Forelimb muscle (tissue), 1 donor: ENCODE results near the gene FAT3. TPM values are rescaled to one million over a fixed set of nuclear protein-coding genes. Genes with fewer than 3 reads are reported as not detected.

Source experiments
- DNase-seq: peaks from one replicate; pipeline ENCODE4 v3.0.0-alpha.2; 2013; ENCODE audit warnings: low read depth
- polyA plus RNA-seq: library from polyadenylated mRNA; unstranded; fragments of 120-200 nt; gene quantifications from one replicate; pipeline ENCODE4 v1.2.1, GENCODE V29; 2013; ENCODE audit not compliant: insufficient read length

Gene FAT3
- polyA plus RNA-seq, 1 donor, result 1.8 TPM

DNA sequence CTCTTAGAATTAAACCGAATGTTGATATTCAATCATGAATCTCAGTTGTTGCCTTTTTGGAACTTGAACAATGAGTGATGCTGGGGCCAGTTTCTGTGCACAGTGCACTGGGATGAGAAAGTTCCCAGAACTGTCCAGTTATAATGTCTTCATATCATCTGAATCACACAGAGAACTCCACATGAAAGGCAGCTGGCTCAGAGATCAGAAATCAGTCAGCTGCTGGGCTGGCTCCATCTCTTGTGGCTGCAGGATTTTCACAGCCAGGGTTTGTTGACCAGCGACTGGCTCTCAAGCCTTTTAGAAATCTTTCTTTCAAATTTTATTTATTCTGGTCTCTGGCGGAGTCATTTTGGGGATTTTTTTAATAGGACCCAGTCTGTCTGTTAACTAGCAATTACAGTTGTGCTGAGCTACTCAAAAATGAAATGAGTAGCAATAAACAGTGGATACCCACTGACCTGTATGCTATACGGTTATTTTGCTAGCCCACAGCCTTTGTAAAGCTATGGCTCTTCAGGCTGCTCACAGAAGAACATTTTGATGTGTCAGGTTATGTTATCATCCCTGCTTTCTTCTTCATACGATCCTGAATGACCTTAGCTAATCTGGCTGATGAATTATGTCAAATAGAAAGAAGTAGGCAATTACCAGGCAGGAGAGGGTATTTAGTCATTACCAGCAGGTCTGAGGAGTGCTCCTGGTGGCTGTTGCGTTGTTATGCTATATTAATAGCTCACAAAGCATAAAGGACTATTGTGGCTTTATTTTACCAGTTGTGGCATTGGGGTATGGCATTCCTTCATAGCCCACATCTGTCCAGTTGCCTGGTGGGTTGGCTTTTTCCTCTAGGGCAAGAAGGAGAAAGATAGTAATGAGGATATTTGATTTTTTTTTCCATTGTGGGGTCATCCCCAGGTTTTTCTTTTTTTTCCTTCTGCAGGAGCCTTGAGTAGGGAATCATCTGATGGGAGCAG lies 3.6 kb downstream of the FAT3 start:
- no peak for DNase-seq

DNA sequence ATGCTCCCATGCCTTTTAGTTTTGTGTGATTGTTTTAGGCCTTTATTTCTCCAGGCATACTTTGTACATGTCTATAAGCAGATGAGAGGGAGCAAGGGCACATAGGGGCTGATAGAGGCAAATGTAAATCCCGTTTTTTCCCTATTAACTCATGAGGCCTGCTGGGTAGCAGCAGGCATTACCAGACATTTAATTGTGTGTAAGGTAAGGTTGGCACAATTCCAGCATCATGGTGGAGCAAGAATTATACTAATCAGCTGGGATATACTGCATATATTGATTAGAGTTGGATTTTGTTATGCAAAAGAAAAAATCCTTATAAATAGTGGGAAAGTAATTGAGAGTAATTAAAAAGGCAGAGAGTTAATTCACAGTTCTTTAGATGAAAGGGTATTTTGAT lies 12.2 kb downstream of the FAT3 start:
- DNase-seq, result no peak

DNA sequence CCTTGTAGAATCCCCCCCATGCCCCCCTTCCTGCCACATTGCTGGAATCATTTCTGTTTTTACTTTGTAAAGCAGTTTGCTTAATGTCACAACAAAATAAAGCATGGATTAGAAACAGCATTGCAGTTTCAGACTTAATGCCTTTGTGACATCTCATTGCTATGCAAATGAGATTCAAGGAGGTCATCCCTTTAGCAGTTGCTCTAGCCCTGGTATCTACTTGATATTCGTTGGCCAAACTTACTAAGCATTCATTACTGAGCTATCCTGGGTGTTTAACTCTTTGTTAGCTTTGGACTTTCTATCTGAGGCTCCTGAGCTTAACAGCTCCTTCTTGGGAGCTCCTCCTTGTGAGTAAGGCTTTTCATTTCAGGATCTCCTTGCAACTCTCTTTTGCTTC lies 16.3 kb downstream of the FAT3 start:
- no peak for DNase-seq

DNA sequence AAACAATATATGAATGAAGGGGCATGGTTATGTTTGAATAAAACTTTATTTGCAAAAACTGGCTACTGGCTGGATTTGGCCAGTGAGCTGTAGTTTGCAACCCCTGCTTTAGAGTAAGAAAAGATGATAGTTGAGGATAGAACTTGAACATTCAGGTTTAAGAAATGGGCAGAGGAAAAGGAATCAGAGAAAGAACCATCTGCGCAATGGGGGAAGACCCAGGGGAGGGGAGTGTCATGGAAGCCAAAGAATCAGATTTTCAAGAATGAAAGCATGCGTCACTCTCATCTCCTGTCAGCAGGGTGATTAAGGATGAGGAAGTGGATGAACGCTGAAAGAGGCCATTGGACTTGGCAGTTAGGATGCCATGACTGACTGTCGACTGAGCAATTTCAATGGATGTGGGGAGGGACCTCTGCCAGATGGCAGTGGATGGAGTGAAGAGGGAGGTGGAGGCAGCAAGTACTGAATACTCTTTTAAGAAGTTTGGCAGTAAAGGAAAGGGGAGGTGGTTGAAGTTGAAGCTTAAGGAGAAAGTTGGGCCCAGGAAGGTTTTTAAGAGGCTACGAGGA lies 21.2 kb downstream of the FAT3 start:
- no peak for DNase-seq

DNA sequence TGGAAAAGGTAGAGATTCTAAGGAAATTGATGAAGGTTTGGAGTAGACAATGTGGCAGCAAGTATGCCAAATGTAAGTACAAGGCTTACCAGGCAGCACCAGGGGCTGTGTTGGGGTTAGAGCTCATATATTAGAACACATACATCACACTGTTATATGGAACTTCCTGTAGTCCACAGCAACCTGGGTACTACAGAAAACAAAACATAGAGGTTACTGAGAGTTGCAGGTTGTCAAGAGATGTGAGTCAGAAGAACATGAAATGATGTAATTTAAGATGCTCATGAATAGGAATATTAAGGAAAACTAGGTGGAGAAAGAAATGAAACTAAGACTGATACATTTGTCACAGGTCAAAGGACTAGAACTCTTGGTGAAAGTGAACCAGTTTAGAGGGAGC lies 22.0 kb downstream of the FAT3 start:
- no peak for DNase-seq

DNA sequence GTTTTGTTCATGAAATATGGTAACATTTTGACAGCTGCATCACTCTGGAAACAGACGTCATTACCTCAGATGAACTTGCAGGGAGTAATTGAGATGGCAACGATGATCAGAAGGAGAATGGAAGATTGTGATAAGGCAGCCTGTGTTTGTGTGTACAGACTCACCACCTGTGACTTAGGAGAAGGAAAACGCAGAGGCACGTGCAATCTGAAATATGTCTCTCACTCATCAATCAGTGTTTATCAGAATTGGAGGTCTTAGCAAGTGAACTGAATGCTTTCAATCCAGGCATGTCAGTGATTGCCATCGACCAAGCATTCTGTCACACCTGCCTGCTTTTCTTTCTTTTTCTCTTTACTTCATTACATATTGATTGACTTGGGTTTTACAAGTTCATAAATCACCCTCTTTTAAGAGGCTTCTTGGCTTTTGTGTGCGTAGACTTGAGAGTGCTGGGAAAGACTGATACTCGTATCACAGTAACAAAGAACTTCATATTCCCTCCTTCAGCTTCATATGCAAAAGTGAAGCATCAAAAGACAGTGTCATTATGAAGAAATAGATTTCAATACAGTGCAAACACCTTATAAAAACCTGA lies 24.6 kb downstream of the FAT3 start:
- DNase-seq, result no peak

DNA sequence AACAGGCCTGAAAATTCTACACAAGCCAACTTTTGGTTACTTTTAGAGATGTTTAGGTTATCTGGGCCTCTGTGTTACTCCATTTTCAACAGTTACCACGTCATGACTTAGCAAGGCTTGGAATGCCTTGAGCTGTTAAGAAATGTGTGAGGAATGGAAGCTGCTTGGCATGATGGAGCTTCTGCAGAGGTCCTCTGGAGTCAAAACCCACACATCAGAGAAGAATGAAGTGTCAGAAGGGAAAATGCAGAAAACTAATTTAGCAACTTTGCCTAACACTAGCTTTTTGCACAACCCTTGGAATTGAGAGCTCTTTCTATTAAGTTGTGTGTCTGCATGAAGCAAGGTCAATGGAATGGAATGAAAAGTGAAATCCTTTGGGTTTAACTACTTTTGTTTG lies 27.4 kb downstream of the FAT3 start:
- DNase-seq, result no peak

DNA sequence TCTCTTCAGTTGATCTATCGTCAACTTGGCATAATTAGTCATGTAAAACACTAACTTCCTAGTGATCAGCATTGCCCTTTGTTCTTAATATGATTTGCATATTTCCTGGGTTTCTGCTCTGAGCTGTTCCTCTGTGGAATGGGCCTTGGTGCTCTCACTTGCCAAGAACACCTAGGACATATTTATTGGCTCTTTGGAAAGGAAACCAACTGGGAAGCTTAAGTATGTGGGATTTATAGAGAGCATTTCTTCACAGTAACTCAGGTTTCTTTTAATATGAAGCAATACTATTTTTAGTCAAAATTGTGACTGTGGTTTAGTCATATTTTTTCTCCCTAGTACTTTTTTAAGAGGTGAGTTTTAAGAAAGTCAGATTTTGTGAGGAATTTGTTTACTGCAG lies 28.8 kb downstream of the FAT3 start:
- DNase-seq, result no peak

DNA sequence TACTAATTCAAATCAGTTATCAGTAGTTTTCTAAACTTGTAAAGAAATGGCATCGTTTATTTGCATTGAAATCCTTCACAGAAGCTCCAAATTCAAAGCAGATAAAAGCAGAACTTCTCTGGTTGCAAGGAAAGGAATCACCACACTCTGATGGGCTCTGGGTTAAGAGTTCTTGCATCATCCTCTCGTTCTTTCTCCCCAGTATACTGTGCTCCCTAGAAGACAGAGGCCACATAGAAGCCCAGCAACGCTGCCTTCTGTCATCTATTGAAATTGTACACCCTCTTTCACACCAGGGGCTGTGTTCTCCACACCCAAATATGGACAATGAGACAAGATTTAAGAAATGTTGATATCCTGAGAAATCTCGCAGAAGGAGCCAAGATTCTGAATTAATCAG lies 29.3 kb downstream of the FAT3 start:
- no peak for DNase-seq

DNA sequence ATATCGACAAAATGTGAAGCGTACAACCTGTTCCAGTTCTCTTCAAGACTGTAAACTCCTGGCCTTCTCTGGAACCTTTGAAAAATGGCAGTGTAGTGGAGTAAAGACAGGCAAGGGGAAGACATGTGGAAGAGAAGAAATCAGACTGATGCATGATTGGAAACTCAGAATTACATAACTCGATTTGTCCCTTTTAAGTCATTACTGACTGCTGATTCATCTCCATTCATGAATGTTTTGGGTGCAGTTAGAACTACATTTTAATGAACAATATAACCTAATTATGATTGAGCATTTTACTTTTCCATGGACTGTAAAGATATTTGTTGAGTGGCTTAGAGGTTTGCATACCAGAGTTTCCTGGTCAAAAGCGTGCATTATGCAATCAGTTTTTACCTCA lies 32.9 kb downstream of the FAT3 start:
- no peak for DNase-seq

DNA sequence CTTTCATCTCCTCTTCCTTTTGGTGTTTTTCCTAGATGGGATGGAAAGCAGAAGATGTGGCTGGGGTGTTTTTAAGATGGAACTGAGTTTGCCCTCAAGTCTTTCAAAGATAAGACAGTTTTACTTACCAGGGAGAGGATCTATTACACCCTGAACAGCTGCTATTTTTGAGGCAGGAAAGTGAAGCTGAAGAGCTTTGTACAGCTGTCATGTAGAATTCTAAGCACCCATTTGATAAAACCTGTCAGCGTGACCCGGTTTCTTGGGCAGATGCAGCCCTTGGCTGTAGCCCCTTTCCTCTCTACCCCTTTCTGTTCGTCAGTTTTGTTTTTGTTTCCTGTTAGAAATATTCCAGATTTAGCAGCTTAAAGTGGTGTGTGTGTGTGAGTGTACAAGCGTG lies 35.2 kb downstream of the FAT3 start:
- no peak for DNase-seq

DNA sequence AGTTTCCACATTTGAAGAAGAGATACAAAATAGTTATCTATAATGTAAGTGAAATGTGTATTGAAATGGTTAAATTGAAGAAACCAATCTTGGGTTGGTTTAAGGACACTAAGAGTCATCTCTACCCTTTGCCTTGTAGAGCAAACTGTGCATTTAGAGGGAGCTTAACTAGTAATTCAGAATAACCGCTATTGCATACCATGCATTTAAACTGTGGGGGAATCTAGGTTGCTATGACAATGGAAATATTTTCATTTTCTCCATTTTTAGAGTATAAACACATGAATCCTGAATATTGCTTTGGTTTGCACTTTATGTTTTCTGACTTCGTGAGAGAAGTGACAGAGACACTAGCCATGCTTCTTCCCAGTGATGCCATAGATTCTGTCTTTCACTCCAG lies 39.7 kb downstream of the FAT3 start:
- DNase-seq, result no peak

DNA sequence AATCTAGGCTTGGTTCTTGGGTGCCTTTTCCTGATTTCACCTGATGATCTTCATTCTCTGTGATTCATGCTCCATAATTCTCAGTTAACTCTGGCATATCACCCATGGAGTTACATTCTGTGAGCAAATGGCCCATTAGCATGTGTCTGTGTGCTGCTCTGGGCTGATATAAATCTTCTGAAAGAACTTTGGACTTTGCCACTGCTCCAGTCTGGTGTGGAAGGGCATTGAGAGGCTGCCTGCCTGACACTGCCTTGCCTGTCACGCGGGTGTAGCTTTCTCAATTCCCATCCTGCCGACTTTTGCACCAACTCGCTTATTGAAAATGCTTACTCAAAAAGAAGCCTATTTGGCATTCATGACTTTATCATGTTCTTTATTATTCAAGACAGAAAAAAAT lies 42.2 kb downstream of the FAT3 start:
- no peak for DNase-seq

DNA sequence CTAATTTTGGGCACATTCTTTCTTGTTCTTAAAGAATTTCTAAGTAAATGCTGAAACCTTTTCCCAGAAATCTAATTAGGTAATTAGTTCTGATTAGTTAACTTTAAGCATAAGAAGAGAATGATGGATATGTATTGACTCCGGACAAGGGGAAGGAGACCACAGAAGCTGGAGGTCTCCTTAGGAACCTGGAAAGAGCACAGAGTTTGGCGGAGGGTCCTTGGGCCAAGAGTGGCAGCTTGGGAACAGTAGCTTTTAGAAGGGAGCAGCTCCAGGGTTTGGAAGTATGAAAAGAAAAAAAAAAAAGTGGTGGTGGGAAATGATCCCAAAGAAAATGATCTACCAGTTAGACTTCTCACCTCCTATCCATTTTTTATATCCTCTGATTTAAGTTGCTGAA lies 42.7 kb downstream of the FAT3 start:
- DNase-seq, result no peak

DNA sequence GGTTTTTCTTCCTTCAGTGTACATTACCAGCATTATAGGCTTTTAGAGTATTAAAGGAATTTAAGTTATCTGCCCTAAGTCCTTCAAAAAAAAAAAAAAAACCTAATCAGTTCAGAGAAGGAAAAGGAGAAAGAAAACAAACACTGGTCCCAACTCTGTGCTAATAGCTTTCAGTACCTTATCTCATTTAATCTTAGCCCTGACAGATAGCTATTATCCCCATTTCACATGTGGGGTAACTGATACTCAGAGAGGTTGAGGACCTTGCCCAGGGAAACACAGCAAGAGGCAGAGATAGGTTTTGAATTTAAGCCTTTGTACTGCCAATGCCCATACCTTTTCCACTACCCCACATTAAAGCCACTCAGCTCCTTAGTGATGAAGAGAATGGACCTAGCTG lies 43.4 kb downstream of the FAT3 start:
- DNase-seq, result no peak

DNA sequence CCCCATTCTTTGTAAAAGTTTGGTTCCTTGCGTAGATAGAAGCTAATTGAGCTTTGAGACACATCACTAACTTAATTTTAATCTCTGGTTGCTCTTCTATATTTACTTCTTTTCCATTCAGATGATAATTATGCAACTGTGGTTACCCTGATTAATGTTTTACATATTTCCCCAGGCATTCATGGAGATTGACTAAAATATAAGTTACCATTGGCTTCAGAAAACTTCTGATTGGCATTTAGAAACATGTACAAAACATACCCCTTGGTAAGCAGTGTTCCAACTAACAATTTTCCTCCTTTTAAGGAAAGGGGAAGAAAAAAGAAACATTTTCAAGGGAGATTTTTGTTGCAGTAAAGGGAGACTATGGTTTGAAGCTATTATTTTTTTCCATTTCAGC lies 43.9 kb downstream of the FAT3 start:
- no peak for DNase-seq

DNA sequence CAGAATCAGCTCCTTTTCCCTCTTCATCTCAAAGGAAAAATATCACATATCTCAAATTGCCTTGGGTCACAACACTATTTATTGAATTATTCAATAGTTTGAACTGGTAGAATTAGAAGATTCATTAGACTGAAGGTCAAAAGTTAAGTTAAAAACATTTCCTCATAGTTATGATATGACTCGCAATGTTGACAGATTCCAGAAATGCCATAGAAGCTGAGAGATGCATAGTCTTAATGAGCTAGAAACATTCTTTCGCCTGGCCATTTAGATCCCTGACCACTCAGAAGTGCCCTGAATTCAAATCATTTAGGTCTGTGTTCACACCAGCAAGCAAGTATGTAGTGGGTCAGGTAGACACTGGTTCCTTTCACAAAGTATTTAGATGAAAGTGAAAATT lies 44.4 kb downstream of the FAT3 start:
- DNase-seq, result no peak

DNA sequence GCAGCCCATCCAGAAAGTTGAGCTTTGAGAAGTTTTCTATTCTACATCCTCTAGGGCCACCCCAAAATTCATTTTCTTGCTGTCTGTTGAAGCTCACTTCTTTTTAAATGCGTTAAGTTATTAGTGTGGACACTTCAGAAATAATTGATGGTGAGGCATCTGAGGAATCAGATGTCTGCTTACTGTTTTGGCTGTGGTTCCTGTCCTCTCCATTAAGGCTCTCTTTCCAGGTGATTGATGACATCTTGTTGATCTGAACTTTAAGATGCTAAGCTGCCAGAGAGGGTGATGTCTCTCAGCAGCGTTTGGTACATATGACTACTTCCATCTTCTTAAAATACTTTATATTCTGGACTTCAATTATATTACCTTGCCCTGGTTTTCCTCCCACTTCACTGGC lies 45.2 kb downstream of the FAT3 start:
- DNase-seq, result no peak

DNA sequence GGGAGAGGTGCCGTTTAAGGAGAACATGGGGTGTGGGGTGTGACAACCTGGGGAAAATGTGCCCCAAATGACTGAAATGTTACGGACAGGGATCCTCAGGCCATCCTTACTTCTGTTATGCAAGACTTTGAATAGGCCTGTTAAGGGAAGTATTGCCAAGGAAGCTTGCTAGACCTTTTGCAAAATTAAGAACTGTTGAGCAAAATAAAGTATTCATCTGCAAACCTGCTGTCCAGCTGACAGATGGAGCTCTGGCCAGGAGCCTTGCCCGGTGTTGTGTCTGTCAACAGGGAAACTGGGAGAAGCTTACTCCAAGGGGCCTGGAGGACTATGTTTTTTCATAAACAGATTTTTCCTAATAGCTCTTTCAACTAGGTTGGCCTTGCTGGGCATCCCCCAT lies 48.0 kb downstream of the FAT3 start:
- DNase-seq, result no peak
